ENCODE results near the gene C3orf22.
"Not testable (repeated sequence)": the region's sequence is repeated elsewhere in the genome, so short reads cannot be mapped to it uniquely, and the experiment has no call there.

Gene C3orf22

DNA sequence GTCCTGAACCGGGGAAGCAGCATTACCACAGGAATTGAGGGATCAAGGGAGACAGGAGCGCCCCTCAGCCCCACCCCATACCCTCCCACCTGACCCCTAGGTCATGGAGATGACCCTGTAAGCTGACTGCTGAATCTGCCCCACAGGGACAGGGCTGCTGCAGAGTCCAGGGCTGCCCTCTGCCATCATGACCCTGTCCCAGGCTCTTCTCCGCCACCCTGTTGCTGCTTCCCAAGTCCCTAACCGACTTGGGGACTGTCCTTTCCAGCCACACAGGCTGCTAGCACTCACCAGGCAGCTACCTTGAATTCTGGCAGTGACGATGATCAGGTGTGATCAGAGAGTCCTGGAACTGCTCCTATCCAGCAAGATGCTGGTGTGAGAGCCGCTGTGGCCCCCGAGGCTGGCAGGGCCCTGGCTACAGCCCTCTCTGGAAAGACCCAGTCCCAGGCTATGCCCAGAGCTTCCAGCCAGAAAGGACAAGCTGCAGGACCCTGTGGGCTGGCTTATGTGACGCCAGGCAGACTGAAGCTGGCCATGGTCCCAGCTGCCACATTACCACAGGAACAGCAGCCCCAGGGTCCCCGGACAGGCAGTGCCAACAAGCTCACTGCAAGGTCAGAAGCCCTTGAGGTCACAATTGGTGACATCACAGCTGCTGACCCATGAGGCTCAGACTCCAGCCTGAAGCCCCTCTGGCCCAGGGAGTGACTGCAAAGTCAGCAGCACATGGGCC lies at the start of gene C3orf22:
TSS of gene C3orf22 (minus strand) at position 597 of the 736 bp plus-strand sequence. CDS start 5,542 bp downstream, outside the sequence.
- no peak for DNase-seq

DNA sequence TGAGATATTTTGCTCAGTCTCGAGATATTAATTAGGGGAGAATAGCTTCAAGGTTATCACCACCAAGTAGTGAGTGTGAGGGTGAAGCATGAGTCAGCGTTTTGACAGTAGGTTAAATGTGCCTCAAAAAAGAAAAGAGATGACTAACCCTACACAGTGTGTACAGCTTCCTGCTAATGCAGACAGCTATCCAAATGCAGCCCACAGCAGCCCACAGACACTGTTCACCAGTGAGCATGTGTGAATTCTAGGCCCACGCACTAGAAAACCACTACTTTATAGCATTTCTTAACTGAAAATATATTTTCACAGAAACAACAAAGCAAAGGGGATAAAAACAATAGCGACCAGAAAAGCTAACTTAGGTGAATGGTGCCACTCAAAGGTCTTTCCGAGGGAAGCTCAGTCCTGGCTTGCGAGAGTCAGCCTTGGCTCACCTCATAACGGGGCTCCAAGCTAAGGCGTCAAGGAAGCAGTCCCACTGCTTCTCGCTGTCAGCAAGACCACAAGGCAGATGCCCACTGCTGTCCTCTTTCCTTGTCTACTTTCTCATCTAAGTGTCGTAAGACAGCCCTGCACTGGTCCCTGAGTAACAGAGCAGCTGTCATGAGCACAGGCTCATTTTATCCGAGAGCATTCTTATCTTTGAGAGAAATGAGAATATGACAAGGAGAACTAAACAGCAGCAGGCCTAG lies 48.6 kb upstream of the C3orf22 start:
- DNase-seq = no peak

DNA sequence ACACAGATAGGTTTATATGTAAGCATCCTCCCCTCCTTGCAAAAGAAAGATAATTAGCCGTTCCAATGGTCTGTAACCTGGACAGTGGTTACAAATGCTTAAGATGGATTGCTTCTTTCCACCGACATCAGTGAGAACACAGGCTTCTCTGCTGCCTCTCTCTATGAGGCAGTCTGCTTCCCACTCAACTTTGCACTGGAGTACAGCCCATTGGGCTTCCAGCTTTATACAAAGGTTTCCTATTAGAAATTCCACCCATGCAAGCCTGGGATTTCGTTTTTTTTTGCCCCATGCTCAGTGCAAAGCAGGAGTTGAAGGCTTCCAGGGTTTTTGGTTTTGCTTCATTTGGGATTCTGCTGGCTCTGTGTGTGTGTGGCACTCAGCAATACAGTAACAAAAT lies 47.3 kb upstream of the C3orf22 start:
- no peak for DNase-seq

DNA sequence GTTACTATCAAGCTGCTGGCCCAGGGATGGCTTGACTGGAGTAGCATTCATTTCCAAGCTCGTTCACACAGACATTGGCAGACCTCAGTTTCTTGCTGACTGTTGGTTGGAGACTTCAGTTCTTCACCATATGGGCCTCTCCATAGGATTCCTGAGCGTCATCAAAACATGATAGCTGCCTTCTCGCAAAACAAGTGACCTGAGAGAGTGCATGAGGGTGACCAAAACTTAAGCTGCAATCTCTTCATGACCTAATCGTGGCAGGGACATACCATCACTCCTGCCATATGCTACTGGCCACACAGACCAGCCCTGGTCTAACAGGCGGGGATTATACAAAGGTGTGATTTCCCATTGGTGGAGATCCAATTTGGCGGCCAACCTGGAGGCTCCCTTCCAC lies 46.0 kb upstream of the C3orf22 start:
- no peak for DNase-seq

GRCh38 chr3:126599101-126599500 lies 40.4 kb upstream of the C3orf22 start:
- DNase-seq = no peak

- DNase-seq = not testable (repeated sequence)
Observed at GRCh38 chr3:126595479-126595878, 36.7 kb upstream of the C3orf22 start.

GRCh38 chr3:126591515-126591914 lies 32.8 kb upstream of the C3orf22 start:
- not testable (repeated sequence) for DNase-seq

- DNase-seq = no peak
Observed at GRCh38 chr3:126582311-126582710, 23.6 kb upstream of the C3orf22 start.

DNA sequence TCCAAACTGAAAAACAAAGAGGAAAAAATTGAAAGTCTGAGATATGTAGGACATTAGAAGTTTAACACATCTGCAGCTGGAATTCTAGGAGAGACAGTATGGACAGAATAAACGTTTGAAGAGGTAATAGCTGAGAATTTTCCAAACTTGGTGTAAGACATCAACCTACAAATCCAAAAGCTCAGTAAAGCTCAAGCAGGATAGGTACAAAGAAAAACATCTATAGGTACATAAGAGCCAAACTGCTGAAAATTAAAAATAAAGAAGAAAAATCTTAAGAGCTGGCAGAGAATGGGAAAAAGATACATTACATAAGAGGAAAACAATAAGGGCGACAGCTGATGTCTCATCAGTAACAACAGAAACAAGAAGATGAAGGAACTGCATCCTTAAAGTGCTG lies 22.8 kb upstream of the C3orf22 start:
- DNase-seq = no peak

DNA sequence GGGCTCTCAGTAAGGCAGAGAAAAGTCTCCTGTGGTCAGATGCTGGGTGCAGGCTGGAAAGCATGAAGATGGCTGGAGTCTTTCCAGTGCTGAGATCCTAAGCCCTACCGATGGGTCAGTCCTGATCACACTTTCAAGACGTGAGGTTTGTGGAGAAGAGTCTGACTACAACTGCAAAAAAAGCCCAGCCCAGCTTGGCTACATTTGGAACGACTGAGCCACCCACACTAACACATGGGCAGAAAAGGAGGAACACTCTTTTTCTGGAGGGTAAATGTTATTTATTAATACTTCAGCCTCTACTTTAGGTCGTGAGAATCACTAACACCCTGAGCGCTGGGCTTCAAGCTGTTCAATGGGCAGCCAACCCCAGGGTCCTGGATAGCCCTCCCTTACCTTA lies 22.0 kb upstream of the C3orf22 start:
- no peak for DNase-seq

DNA sequence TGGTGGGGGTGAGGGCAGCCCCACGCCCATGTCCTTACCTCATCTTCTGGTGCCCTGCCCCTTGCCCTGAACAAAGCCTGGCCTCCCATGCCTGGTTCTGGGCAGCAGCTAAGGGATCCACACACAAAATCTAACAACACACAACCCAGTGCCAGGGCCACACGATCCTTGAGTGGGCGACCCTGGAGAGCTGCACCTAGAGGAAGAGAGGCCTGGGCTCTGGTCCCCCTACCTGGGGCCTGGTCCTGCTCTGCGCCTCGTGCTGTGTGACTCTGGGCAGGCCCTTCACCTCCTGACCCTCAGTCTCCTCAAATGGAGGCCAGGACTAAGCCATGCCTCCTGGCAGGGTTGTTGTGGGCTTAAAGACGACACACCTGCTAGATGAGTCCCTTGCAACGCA lies 20.0 kb upstream of the C3orf22 start:
- DNase-seq = no peak

DNA sequence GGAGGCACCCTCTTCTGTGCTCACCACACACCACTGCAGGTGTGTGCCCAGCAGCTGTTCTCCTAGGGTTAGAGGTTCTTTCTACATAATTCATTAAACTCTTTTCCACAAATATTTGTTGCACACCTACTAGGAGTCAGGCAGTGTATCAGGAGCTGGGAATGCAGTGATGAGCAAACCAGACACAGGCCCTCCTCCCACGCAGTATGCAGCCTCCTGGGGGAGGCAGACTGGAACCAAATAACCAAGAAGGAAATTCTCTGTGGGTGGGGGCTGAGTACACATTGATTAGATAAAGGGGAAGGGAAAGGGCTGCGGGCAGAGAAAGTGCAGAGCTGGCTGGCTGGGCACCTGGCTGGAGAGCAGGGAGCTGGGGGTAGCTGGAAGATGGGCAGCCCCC lies 18.5 kb upstream of the C3orf22 start:
- no peak for DNase-seq

DNA sequence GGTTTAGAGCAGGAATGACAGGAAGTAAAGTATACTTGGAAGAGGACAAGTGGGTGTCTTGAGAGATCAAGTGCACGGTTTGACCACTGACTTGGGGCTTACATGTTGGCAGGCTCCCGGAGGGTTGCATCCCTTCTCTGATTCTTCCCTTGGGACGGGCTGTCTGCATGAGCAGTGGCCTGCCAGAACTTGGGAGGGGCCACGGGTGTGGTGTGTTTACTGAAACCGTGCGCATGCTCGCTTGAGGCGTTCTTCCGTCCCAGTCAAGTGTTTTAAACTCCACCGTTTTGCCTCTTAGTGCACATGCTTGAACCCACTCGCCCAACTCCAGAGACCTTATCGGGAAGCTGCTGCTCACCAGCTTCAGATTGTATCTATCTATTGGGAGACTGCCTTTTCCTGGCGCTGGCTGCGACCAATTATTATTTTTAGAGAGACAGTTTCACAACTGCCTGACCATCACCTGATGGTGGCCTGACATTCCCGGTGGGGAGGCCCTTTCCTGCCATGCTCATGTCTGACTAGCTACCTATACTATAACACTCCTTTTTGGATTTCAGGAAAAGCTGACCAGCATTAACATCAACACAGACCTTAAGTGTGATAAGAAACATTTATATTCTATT lies 14.9 kb upstream of the C3orf22 start:
- DNase-seq = peak; percentile 2 to 29

DNA sequence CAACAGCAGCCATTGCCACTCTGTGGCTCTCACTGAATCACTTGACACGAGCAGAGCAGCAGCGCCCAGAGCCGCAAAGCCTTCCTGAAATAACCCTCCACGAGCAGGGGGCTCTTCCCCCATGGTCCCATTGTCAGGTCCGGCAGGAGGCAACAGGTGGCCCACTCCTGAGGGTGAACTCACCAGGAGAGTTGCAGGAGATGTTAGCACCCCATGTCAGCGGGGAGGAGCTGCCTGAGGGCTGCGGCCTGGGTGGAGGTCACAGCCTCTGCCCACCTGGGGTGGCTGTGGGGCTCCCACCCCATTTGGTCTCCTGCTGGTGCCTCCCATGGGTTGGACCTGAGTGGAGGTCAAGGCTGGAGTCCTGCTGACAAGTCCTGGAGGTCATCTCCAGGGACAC lies 12.3 kb upstream of the C3orf22 start:
- no peak for DNase-seq

DNA sequence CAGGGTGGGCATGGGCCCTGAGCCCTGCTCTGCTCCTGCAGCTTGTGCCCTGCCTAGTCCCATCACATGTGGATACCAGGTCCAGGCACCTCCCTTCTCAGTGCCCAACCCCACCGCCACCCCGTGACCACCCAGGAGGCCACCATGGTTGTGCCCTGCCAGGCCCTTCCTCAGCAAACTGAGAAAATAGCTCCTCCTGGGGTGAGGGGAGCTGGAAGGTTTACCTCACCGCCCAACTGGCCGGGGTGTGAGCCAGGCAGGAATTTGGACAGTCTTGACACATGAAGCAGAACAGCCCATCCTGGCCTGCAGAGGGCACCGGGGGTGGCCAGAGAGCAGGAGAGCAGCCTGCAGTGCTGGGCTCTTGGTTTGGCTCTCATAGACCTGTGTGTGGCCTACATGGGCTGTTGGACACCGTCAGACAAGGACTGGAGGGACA lies 11.4 kb upstream of the C3orf22 start:
- no peak for DNase-seq

DNA sequence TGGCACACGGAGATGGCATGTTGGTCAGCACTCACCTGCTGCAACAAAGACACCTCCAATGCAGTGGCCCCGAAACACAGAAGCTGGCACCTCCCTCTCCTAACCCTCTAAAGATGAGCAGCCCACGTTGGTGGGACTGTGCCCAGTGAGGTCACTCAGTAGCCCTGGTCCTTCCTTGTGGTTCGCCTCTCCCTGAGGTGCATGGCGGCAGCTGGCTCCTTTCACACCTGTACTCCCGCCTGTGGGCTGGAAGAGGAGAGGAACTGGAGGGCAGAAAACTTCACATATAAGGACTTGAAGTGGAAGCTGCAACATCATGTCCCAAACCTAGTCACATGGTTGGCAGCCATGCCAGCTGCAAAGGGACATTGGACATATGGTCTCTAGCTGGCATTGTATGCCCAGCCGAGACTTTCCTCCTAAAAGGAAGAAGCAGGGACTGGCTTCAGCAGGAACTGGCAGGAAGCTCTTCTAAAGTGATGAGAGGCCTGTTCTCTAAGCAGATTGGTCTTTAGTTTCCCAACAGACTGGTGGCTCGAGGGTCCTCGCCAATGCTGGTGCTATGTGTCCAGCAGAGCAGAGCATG lies 10.8 kb upstream of the C3orf22 start:
- no peak for DNase-seq

- no peak for DNase-seq
Observed at GRCh38 chr3:126568776-126569342, 10.1 kb upstream of the C3orf22 start.

- no peak for DNase-seq
Observed at GRCh38 chr3:126567696-126568438, 9.1 kb upstream of the C3orf22 start.

- DNase-seq = no peak
Observed at GRCh38 chr3:126562737-126563276, 4.1 kb upstream of the C3orf22 start.

GRCh38 chr3:126557761-126558160 lies 971 bp downstream of the C3orf22 start:
- no peak for DNase-seq

DNA sequence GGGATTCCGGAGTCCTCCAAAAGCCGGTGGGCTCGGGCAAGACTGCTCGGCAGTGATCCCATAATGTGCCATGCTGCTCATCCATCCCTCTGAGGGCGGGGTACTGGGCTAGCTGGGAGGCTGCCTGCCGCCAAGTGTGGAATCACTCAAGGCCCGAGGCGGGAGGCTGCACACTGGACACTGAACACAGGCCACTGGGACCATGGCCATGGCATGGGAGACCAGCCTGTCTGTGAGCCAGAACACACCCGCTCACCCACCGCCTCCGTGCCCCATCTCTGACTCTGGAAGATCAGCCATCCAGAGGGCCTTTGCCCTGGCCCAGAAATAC lies 1.4 kb downstream of the C3orf22 start:
- no peak for DNase-seq

DNA sequence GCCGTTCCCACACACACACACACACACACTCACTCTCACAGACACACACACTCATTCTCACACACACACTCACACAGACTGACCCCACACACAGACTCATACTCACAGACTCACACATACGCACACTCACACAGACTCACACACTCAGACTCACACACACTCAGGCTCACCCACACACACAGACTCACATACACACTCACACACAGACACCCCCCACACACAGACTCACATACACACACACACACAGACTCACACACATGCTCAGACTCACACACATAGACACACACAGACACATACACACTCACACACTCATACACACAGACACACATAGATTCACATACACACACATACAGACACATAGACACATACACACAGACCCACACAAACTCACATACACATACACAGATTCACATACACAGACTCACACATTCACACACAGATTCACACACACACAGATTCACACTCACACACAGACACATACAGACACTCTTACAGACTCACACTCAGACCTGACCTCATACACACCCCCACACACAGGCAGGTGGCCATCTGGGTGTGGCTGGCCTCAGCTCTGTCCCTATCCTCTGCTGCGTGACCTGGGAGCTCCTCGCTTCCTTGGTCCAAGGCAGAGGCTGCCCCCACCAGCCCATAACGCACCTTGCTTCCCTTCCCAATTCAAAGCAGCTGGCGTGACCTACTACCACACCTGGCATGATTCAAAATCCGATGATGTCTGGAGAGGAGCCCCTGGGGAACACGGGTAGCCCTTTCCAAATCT lies 1.9 kb downstream of the C3orf22 start:
- no peak for DNase-seq
